ENCODE results near the gene HES3. TPM values are rescaled to one million over a fixed set of nuclear protein-coding genes. Genes with fewer than 3 reads are reported as not detected.

HES3 gene
- total RNA-seq, 1 donor from 2014 or later = not detected

- no peaks in the 10 kb centered on the region for H3K27me3 Mint-ChIP-seq (ENCODE audit: low read depth)
- peaks cover 13% of the 10 kb centered on the region for H3K4me1 Mint-ChIP-seq (ENCODE audit: low read depth)
- no peak for DNase-seq (ENCODE audit: low spot score)
- no peak overlapping the region for H3K4me3 Mint-ChIP-seq (ENCODE audit: unreplicated experiment)
- H3K36me3 Mint-ChIP-seq (ENCODE audit: low read depth) = peaks cover 2% of the 10 kb centered on the region
- no peak overlapping the region for H3K27ac Mint-ChIP-seq (ENCODE audit: unreplicated experiment)
- H3K9me3 Mint-ChIP-seq (ENCODE audit: low read depth) = no peaks in the 10 kb centered on the region
- no peak for TF ChIP-seq CTCF (IDR thresholded peaks at IDR 0.05)
These were observed 23.8 kb downstream of the HES3 start for GRCh38 chr1:6267686-6268322.

GRCh38 chr1:6268415-6268814 is 24.4 kb downstream of the HES3 start:
- H3K9me3 Mint-ChIP-seq (ENCODE audit: low read depth) = no peaks in the 10 kb centered on the region

GRCh38 chr1:6269296-6269695 is 25.3 kb downstream of the HES3 start:
- Mint-ChIP-seq H3K9me3 (ENCODE audit: low read depth) (no peaks in the 10 kb centered on the region), H3K4me3 (ENCODE audit: unreplicated experiment) (no peak overlapping the region), H3K27me3 (ENCODE audit: low read depth) (no peaks in the 10 kb centered on the region), H3K27ac (ENCODE audit: unreplicated experiment) (no peak overlapping the region), H3K36me3 (ENCODE audit: low read depth) (peaks cover 2% of the 10 kb centered on the region), H3K4me1 (ENCODE audit: low read depth) (peaks cover 18% of the 10 kb centered on the region)
- DNase-seq (ENCODE audit: low spot score) = no peak
- no peak for TF ChIP-seq CTCF (IDR thresholded peaks at IDR 0.05)

More at GRCh38 chr1:6268415-6268814, 24.4 kb downstream of the HES3 start:
- H3K4me3 Mint-ChIP-seq (ENCODE audit: unreplicated experiment) = no peak overlapping the region
- no peak overlapping the region for H3K27ac Mint-ChIP-seq (ENCODE audit: unreplicated experiment)
- peaks cover 2% of the 10 kb centered on the region for H3K36me3 Mint-ChIP-seq (ENCODE audit: low read depth)
- peaks cover 16% of the 10 kb centered on the region for H3K4me1 Mint-ChIP-seq (ENCODE audit: low read depth)
- H3K27me3 Mint-ChIP-seq (ENCODE audit: low read depth) = no peaks in the 10 kb centered on the region
- DNase-seq (ENCODE audit: low spot score) = no peak
- no peak for TF ChIP-seq CTCF (IDR thresholded peaks at IDR 0.05)

- no peak overlapping the region for H3K4me3 Mint-ChIP-seq (ENCODE audit: unreplicated experiment)
- TF ChIP-seq CTCF (IDR thresholded peaks at IDR 0.05) = no peak
- H3K4me1 Mint-ChIP-seq (ENCODE audit: low read depth) = peaks cover 18% of the 10 kb centered on the region
- H3K27me3 Mint-ChIP-seq (ENCODE audit: low read depth) = no peaks in the 10 kb centered on the region
- DNase-seq (ENCODE audit: low spot score) = no peak
- H3K36me3 Mint-ChIP-seq (ENCODE audit: low read depth) = peaks cover 2% of the 10 kb centered on the region
- H3K27ac Mint-ChIP-seq (ENCODE audit: unreplicated experiment) = no peak overlapping the region
- no peaks in the 10 kb centered on the region for H3K9me3 Mint-ChIP-seq (ENCODE audit: low read depth)
These were observed 25.9 kb downstream of the HES3 start for GRCh38 chr1:6269720-6270400.

GRCh38 chr1:6270401-6270800 is 26.4 kb downstream of the HES3 start:
- Mint-ChIP-seq H3K27ac (ENCODE audit: unreplicated experiment) (no peak overlapping the region), H3K9me3 (ENCODE audit: low read depth) (no peaks in the 10 kb centered on the region), H3K36me3 (ENCODE audit: low read depth) (peaks cover 2% of the 10 kb centered on the region), H3K4me3 (ENCODE audit: unreplicated experiment) (no peak overlapping the region), H3K27me3 (ENCODE audit: low read depth) (no peaks in the 10 kb centered on the region), H3K4me1 (ENCODE audit: low read depth) (peaks cover 18% of the 10 kb centered on the region)
- TF ChIP-seq CTCF (IDR thresholded peaks at IDR 0.05) = no peak
- no peak for DNase-seq (ENCODE audit: low spot score)
